HG02571 (cell line): ENCODE results near the gene ACAD9.
"Not testable (repeated sequence)": the region's sequence is repeated elsewhere in the genome, so short reads cannot be mapped to it uniquely, and the experiment has no call there.

Source experiments
- ATAC-seq: cut with Tn5 transposase; IDR thresholded peaks from one replicate; pipeline ENCODE4 v1.9.1; 2021; ENCODE audit warnings: mild to moderate bottlenecking, moderate library complexity; ENCODE audit not compliant: unreplicated experiment

ACAD9 gene

GRCh38 chr3:128859630-128860029, 19.8 kb upstream of the ACAD9 start:
- ATAC-seq: no peak

GRCh38 chr3:128861491-128861890, 17.9 kb upstream of the ACAD9 start:
- ATAC-seq: no peak

- ATAC-seq: no peak
Observed at GRCh38 chr3:128863560-128863959, 15.9 kb upstream of the ACAD9 start.

- no peak for ATAC-seq
Observed at GRCh38 chr3:128864351-128864811, 15.0 kb upstream of the ACAD9 start.

- not testable (repeated sequence) for ATAC-seq
Observed at GRCh38 chr3:128864849-128865804, 14.3 kb upstream of the ACAD9 start.

GRCh38 chr3:128867200-128868125, 12.0 kb upstream of the ACAD9 start:
- ATAC-seq: no peak

- no peak for ATAC-seq
Observed at GRCh38 chr3:128870347-128870746, 9.1 kb upstream of the ACAD9 start.

- no peak for ATAC-seq
Observed at GRCh38 chr3:128872282-128872681, 7.1 kb upstream of the ACAD9 start.

GRCh38 chr3:128872744-128873143, 6.7 kb upstream of the ACAD9 start:
- no peak for ATAC-seq

- ATAC-seq: no peak
Observed at GRCh38 chr3:128873244-128874022, 6.0 kb upstream of the ACAD9 start.

GRCh38 chr3:128874481-128875180, 4.8 kb upstream of the ACAD9 start:
- no peak for ATAC-seq

GRCh38 chr3:128875556-128876120, 3.8 kb upstream of the ACAD9 start:
- no peak for ATAC-seq

GRCh38 chr3:128878011-128878457, 1.4 kb upstream of the ACAD9 start:
- no peak for ATAC-seq

- ATAC-seq: peak; percentile 6
Observed at GRCh38 chr3:128878556-128879124, 780 bp upstream of the ACAD9 start.

GRCh38 chr3:128879991-128880390, 571 bp downstream of the ACAD9 start:
- ATAC-seq: no peak

- ATAC-seq: not testable (repeated sequence)
Observed at GRCh38 chr3:128880455-128880854, 1.0 kb downstream of the ACAD9 start.

- no peak for ATAC-seq
Observed at GRCh38 chr3:128881576-128881975, 2.2 kb downstream of the ACAD9 start.

- no peak for ATAC-seq
Observed at GRCh38 chr3:128882719-128883118, 3.3 kb downstream of the ACAD9 start.

GRCh38 chr3:128884992-128885391, 5.6 kb downstream of the ACAD9 start:
- no peak for ATAC-seq
